GM18520 (cell line): Measurements from ENCODE around the gene KSR2.

ENCODE experiments used
- ATAC-seq: cut with Tn5 transposase; IDR thresholded peaks from one replicate; pipeline ENCODE4 v1.9.1; 2021; ENCODE audit not compliant: unreplicated experiment

Gene KSR2

GRCh38 chr12:117699575-117699974 lies 269.2 kb downstream of the KSR2 start:
- ATAC-seq, result no peak

DNA sequence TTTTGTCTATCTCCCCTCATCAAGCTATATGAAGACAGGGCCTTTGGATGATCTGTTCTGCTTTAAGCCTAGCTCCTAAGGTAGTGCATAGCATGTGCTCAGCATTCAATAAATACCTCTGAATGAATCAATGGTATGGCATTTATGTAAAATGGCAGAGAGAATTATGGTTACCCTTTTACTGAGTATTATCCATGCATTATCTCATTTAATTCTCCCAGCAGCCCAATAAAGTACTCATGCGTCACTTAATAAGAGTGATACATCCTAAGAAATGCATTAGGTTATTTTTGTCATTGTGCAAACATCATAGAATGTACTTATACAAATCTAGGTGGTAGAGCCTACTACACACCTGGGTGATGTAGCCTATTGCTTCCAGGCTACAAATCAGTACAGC lies 269.7 kb downstream of the KSR2 start:
- no peak for ATAC-seq

- no peak for ATAC-seq
Measured at GRCh38 chr12:117695956-117696355, 272.8 kb downstream of the KSR2 start.

- no peak for ATAC-seq
Measured at GRCh38 chr12:117692512-117692911, 276.3 kb downstream of the KSR2 start.

DNA sequence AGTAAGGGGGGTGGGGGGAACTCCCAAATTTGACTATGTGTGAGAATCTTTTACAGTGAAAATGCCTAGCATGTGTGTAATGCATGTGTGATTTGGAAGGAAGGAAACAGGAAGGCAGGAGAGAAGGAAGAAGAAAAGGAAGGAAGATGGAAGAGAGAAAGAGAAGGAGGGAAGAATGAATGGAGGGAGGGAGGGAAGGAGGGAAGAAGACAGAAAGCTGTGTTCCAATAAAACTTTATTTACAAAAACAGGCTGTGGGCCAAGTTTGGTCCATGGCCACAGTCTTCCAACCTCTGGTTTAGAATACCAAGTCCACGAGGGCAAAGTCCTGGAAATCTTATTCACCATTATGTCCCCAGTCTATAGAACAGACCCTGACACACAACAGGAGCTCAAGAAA lies 278.9 kb downstream of the KSR2 start:
- ATAC-seq, result no peak

DNA sequence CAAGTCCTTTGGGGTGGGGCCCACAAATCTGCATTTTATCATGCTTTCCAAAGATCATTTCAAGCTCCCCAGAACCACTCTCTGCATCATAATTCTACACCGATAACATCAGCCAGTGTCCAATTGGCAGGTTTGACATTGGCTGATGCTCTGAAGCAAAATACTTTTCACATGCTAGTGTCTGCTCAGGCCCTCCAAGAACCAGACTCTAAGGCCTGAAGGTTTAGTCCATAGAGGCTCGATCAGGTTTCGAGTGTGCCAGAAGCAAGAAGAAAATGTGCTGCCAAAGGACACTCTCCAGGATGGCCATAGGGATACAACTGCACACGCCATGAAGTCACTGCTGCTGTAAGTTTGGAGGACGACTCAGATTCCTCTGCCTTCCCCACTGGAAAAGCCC lies 280.3 kb downstream of the KSR2 start:
- no peak for ATAC-seq

- ATAC-seq, result no peak
Measured at GRCh38 chr12:117686911-117687377, 281.8 kb downstream of the KSR2 start.

DNA sequence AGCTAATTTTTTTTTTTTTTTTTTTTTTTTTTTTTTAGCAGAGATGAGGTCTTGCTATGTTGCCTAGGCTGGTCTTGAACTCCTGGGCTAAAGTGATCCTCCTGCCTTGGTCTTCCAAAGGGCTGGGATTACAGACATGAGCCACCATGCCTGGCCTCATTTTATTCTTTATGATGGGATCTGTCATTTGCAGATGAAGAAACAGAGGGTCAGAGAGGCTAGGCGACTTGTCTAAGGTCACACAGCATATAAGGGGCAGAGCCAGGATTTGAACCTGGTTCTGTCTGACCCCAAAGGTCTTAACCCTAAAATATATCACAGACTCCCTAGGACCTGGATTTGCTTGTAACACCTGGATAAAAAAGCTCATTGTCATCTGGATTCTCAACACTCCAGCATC lies 282.6 kb downstream of the KSR2 start:
- no peak for ATAC-seq

DNA sequence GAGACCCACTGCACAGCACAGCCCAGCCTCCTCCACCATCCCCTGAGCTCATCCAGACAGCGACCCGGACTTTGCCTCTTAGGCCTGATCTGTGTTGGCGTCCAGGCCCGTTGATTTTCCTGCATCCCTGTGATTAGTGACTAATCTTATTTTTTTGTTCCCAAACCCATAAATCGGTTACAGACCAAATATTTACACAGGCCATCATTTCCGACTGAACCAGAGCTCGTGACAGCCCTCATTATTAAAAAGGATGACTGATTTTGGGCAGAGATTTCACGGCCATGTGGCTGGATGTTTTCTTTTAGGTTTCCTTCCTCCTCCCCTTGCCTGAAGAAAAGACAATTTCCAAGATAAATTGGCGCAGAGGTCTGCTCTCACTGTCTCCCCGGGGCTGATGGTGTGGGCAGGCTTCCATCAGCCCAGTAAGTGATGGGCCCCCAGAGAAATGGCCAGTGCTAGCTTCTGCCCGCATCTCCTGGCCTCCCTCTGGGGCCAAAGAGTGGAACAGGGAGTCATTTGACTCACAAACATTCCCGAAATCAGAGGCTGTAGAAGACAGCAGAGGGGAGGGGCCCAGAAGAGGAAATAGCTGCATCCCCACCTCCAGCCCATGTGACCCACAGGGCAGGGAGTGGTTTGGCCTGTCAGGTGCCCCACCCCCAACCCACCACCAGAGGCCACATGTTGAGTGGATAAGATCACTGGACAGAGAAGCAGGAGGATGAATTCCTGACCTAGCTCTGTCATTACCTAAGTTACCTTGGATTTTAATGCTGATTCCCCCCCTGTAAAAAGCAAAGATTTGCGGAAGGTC lies 283.5 kb downstream of the KSR2 start:
- ATAC-seq, result no peak

GRCh38 chr12:117684471-117684870 lies 284.3 kb downstream of the KSR2 start:
- ATAC-seq, result no peak

DNA sequence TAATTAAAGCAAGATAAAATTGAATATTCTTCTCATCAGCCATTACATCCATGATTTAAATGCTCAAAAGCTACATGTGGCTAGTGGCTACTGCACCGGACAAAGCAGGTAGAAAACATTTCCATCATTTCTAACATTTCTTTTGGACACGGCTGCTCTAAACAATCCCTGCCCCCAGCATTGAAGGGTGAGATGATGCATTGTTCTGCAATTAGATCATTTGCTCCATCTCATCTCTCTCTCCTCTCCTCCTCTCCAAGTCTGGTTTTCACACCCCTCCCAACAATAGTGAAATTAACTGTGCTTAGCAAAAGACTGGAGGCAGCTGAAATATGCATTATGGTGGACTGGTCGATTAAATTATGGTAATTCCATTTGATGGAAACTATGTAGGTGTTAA lies 288.5 kb downstream of the KSR2 start:
- no peak for ATAC-seq

DNA sequence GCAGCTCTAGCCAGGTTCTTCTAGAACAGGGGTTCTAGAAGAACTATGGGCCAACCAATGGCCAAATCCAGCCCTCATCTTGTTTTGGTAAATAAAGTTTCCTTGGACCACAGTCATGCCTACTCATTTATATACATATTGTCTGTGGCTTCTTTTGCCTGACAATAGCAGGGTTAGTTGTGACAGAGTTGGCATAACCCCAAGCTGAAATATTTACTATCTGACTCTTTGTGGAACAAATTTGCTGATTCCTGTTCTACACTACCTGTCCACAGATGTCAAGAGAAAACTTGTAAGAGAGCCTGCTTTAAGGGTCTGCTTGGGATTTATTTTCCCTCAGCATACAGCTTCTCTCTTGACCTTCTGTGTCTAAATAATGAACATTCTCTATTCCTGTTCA lies 289.0 kb downstream of the KSR2 start:
- ATAC-seq, result no peak

DNA sequence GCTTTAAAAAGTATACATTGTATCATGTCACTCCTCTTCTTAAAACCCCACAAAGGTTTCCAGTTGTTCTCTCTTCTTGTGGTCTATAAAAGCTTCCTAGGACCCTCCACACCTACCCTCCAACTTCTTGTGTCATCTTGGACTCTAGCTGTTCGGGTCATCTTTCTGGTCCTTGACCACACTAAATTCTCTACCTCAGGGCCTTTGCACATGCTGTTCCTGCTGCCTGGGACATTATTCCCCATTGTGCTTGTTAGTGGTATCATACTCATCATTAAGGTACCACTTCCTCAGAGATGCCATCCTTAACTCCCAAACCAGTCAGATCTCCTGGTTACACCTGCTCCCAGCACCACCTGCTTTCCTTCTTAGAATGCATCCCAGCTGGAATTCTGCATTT lies 294.0 kb downstream of the KSR2 start:
- ATAC-seq, result no peak

DNA sequence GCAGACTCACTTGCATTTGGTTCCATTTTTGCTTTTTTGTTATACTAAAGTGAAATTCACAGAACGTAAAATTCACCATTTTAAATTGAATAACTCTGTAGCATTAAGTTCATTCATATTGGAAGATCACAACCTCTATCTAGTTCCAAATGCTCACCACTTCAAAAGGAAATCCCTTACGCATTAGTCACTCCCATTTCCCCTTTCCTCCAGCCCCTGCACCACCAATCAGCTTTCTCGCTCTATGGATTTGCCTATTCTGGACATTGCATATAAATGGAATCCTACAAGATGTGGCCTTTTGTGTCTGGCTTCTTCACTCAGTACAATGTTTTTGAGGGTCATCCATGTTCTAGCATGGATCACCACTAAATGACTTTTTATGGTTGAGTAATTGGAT lies 294.5 kb downstream of the KSR2 start:
- ATAC-seq, result no peak

DNA sequence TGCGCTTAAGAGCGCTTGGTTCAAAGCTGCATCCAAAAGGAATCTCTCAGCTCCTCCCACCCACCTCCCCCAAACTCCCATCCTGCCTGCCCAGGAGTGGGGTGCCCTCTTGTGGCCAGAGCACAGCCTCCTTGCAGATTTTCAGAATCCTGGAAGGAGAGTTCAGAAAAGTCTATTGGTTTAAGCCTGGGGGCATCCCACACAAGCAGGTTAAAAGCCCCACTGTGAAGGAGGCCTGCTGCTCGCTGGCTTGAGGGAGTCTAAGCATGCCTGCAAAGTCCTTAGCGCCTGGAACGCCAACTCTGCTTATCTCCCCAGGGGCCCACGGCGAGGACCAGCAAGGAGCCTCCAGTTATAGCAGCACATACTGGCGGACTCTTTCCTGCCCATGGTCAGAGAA lies 297.1 kb downstream of the KSR2 start:
- ATAC-seq, result no peak

DNA sequence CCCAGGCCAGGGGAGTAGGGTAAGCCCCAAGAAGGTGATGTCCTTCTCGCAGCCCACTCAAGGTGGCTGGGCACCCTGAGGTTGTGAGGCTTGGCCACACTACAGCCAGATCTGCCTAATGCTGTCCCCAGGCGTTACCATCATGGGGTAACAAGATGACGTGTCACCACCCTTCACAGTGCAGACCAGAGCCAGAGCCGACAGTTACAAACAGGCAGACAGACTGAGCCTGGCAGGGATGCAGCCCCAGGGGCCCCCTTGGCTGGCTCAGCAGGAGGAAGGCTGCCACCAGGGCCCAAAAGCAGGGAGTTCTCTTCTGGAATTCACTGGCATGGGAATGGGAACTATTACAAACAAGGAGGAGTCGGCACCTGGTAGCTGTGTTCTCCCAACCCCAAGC lies 304.6 kb downstream of the KSR2 start:
- ATAC-seq, result no peak

DNA sequence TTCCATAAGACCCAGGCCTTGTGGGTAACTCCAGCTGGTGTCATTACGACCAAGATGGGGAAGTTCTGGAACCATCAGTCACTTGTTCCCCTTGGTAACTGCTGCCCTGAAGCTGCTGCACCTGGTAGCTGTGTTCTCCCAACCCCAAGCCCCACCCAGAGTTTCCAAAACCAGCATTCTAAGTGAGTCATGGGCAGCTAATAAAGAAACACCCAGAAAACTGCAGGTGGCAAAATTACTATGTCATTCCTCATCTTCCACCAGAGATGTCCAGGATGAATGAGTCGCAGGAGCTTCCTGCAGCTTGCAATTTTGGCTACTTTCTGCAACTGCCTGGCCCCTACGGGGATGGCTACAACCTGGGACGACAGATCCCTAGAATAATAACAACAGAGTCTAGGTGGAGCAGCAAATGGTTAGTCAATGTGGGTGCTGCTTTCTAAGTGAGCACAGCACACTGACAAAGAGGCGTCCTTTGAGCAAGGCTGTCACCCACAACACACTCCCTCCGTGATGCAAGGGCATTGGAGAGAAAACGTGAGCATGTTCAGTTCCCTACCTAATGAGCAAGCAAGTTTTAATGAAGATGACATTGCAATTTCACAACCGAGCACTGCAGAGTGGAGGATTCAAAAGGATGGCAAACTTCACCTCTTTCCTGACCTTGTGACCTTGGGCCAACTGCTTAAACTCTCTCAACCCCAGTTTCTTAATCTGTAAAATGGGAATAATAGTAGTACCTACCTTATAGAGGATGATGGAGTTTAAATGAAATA lies 306.0 kb downstream of the KSR2 start:
- no peak for ATAC-seq

DNA sequence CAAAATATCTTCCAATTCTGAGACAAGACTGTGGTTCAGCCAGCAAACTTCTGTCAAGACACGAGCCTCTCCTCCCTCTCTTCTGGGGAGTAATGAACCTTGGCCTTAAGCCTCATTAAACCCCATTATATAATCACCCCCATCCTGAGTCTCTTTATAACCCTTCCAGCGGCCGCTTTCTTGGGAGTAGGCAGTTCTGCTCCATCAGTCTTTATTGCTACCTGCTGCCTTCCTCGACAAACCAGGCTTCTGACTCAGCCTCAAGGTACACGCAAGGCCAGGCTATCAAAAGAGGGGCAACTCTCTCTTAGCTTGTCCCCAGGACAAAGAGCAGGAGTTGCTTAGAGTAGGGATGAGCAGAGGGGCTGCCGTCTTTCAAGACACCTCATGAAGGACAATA lies 306.6 kb downstream of the KSR2 start:
- no peak for ATAC-seq

DNA sequence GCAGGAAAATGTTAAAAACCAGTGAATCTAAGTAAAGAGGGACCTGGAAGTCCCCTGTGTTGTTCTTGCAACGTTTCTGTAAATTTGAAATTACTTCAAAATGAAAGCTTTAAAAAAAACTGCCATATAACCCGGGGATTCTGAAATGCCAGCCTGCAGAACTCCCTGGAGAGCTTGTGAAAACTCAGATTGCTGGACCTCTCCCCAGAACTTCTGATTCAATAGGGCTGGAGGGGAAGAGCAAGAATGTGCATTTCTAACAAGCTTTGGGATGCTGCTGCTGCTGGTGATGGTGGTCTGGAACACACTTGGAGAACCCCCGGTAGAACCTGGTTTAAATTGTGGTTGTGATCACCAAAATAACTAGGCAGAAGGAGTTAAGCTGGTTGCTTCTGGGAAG lies 307.3 kb downstream of the KSR2 start:
- ATAC-seq, result no peak

- no peak for ATAC-seq
Measured at GRCh38 chr12:117660896-117661295, 307.9 kb downstream of the KSR2 start.

- ATAC-seq, result no peak
Measured at GRCh38 chr12:117658226-117658625, 310.6 kb downstream of the KSR2 start.

DNA sequence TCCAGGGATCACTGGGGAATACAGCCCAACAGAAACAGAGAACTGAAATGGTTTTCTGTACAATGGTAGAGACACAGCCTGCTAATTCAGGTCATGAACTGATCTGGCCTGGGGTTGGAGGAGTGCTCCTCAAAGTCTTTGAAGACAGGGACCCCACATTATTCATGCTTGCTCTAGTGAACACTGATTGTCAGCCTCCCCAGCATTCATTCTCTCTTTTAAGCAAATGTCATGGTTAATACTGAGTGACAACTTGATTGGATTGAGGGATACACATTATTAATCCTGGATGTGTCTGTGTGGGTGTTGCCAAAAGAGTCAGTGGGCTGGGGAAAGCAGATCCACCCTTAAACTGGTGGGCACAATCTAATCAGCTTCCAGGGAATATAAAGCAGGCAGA lies 319.0 kb downstream of the KSR2 start:
- no peak for ATAC-seq
